Left colon (tissue), 2 donors: ENCODE data around the gene CDHR4. TPM values are rescaled to one million over a fixed set of nuclear protein-coding genes. Genes with fewer than 3 reads are reported as not detected.
"Not testable (repeated sequence)": the region's sequence is repeated elsewhere in the genome, so short reads cannot be mapped to it uniquely, and the experiment has no call there.

Experiments used
- ATAC-seq: fragments of 200-7000 bp; cut with Tn5 transposase; one replicate; pipeline ENCODE4 v1.9.1; 2020; ENCODE audit warnings: mild to moderate bottlenecking, moderate library complexity
- DNase-seq, 2 donors: peaks; one replicate each; pipeline ENCODE4 v3.0.0-alpha.2; 2020
- intact Hi-C, 2 donors: fragments of 100-400 bp; cut with DNase I in 1 of 2; cut with micrococcal nuclease in 1 of 2; formaldehyde crosslinking; loops; one replicate each; pipeline versions ENCODE4 v1.11.2 to v1.14.0; 2022; cut with DNase I, micrococcal nuclease
- microRNA-seq, 2 donors: library from miRNA; unstranded; fragments of <30 nt; microRNA quantifications; one replicate each; pipeline versions ENCODE4 v1.1.0 to v1.2.0, GENCODE V29; 2020
- total RNA-seq, 2 donors: library from RNA; stranded (reverse); fragmentation: NEBNext Ultra II Directional; extraction: Animal tissue kit (Norgen Biotek cat#: 25700); gene quantifications; one replicate each; pipeline ENCODE4 v1.2.1, GENCODE V29; 2021
- donor health status: DM: no; HTN: no; CAD: no.
- donor health status: DM: yes; HTN: yes; CAD: no.

Gene CDHR4
- total RNA-seq, 2 donors from 2014 or later = 0.20 TPM; not detected in 1

DNA sequence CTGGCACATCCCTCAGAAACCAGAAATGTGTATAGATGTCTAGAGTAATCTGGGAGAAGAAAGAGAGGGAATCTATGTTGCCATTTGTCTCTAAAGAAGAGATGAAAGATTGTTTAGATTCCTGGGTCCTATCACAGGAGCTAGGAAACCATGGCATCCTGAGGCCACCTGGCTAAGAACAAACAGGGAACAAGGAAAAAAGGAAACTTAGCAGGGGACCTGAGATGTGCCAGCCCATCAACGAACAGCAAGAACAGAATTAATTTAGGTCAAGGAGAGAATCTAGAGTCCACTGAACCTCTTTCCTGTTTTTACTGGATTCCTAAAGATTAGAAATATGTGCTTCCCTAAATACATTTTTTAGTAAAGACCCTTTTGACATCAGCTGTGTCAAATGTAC lies 43.6 kb downstream of the CDHR4 start:
- intact Hi-C loops = no loop called here
- no peak for DNase-seq
- ATAC-seq = no peak

- DNase-seq (no peak), ATAC-seq (no peak)
- intact Hi-C loops = no loop called here
Measured at GRCh38 chr3:49754536-49754935, 45.1 kb downstream of the CDHR4 start.

- DNase-seq (no peak), ATAC-seq (no peak)
- intact Hi-C loops = no loop called here
Measured at GRCh38 chr3:49751501-49751900, 48.2 kb downstream of the CDHR4 start.

DNA sequence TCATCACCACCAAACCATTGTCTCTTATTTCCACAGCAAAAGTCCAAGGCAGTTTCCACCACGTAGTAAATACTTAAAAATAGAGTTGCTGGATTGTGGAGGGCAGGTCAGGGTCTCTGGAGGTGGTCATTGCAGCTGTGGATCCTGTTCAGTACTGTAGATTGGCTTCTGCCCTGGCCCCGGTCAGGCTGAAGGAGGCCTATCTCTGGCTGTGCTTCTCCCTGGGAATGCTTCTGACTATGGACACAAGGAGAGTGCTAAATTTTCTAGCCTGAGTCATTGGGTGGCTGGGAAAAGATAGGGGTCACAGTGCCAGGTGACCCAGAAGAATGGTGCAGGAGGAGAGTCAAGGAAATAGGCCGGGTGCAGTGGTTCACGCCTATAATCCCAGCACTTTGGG lies 49.6 kb downstream of the CDHR4 start:
- ATAC-seq (no peak), DNase-seq (no peak)
- intact Hi-C loops = no loop called here

GRCh38 chr3:49748874-49749273 lies 50.8 kb downstream of the CDHR4 start:
- ATAC-seq, intact Hi-C loops, DNase-seq: not testable (repeated sequence)

- no peak for ATAC-seq
- DNase-seq = no peak
- intact Hi-C loops = no loop called here
Measured at GRCh38 chr3:49747792-49748480, 51.7 kb downstream of the CDHR4 start.

DNA sequence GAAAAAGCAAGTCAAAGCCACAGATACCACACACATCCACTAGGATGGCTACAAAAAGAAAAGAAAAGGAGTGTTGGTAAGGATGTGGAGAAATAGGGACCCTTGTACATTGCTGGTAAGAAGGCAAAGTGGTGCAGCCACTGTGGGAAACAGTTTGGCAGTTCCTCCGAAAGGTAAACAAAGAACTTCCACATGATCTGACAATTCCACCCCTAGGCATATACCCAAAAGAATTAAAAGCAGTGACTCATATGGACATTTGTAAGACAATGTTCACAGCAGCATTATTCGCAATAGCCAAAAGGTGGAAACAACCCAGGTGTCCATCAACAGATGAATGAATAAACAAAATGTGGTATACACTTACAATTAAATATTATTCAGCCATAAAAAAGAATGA lies 53.7 kb downstream of the CDHR4 start:
- intact Hi-C loops = no loop called here

More for the DNA sequence above, 53.7 kb downstream of the CDHR4 start:
- no peak for DNase-seq
- no peak for ATAC-seq

Small RNA genes lying within 50 kb of the gene (microRNA-seq; reads per million reads assigned to microRNA genes)
- gene MIR5193 = 1.1 to 1.4 reads per million in 2 donors

Other genes starting within 250 kb of the CDHR4 start
- gene BSN, start 245.4 kb downstream of the CDHR4 start, total RNA-seq = under 1 TPM; 0.24 to 0.25 TPM
- 100 to 1,000 TPM; 153 to 182 TPM for gene APEH, start 125.5 kb downstream of the CDHR4 start, total RNA-seq
- 10 to 100 TPM; 22.1 to 28.2 TPM for gene MST1, start 110.4 kb downstream of the CDHR4 start, total RNA-seq
- gene RNF123, start 110.3 kb downstream of the CDHR4 start, total RNA-seq = 10 to 100 TPM; 40.3 to 44.0 TPM
- not detected for gene AMIGO3, start 80.2 kb downstream of the CDHR4 start, total RNA-seq
- gene GMPPB, start 75.9 kb downstream of the CDHR4 start, total RNA-seq = 10 to 100 TPM; 54.2 to 78.4 TPM
- gene IP6K1, start 13.3 kb downstream of the CDHR4 start, total RNA-seq = 10 to 100 TPM; 29.2 to 36.9 TPM
- gene INKA1, start 3.4 kb upstream of the CDHR4 start, total RNA-seq = 1 to 10 TPM in 1 of 2 donors, under 1 TPM in 1; 0.27 to 2.0 TPM
- gene UBA7, start 14.1 kb upstream of the CDHR4 start, total RNA-seq = 100 to 1,000 TPM in 1 of 2 donors, 10 to 100 TPM in 1; 71.6 to 102 TPM
- 1 to 10 TPM; 3.2 to 5.3 TPM for gene TRAIP, start 56.7 kb upstream of the CDHR4 start, total RNA-seq
- gene CAMKV, start 70.0 kb upstream of the CDHR4 start, total RNA-seq = under 1 TPM; 0.12 to 0.34 TPM
- gene MST1R, start 104.0 kb upstream of the CDHR4 start, total RNA-seq = 100 to 1,000 TPM; 124 to 145 TPM
- gene MON1A, start 129.9 kb upstream of the CDHR4 start, total RNA-seq = 1 to 10 TPM; 9.4 TPM
- gene RBM6, start 140.3 kb upstream of the CDHR4 start, total RNA-seq = 10 to 100 TPM; 63.7 to 76.6 TPM